Activated T-cell treated with anti-CD3 and anti-CD28 coated beads, Interleukin-2, amount 50 U/mL, for 48 hours (primary cell): ENCODE data around the gene JAM3.
"Not testable (repeated sequence)": the region's sequence is repeated elsewhere in the genome, so short reads cannot be mapped to it uniquely, and the experiment has no call there.

ENCODE experiments used
- DNase-seq, 2 experiments: peaks; one replicate each; pipeline ENCODE4 v3.0.0-alpha.2; 2020

JAM3 gene

GRCh38 chr11:134062265-134063123 is 6.4 kb upstream of the JAM3 start:
- DNase-seq, result no peak

- no peak for DNase-seq
Measured at GRCh38 chr11:134063124-134063495, 5.8 kb upstream of the JAM3 start.

- no peak for DNase-seq
Measured at GRCh38 chr11:134063991-134064747, 4.7 kb upstream of the JAM3 start.

GRCh38 chr11:134065381-134065780 is 3.5 kb upstream of the JAM3 start:
- DNase-seq, result no peak

GRCh38 chr11:134066943-134067885 is 1.7 kb upstream of the JAM3 start:
- DNase-seq, result no peak

GRCh38 chr11:134069426-134070341 is 812 bp downstream of the JAM3 start:
- DNase-seq, result no peak

- DNase-seq, result no peak
Measured at GRCh38 chr11:134070342-134070845, 1.5 kb downstream of the JAM3 start.

GRCh38 chr11:134071306-134071705 is 2.4 kb downstream of the JAM3 start:
- DNase-seq, result no peak

GRCh38 chr11:134071766-134072402 is 3.0 kb downstream of the JAM3 start:
- no peak for DNase-seq

GRCh38 chr11:134072844-134073243 is 4.0 kb downstream of the JAM3 start:
- DNase-seq, result no peak

- DNase-seq, result no peak
Measured at GRCh38 chr11:134074346-134074745, 5.5 kb downstream of the JAM3 start.

GRCh38 chr11:134074766-134075165 is 5.9 kb downstream of the JAM3 start:
- DNase-seq, result no peak

GRCh38 chr11:134079317-134079716 is 10.4 kb downstream of the JAM3 start:
- DNase-seq, result no peak

- not testable (repeated sequence) for DNase-seq
Measured at GRCh38 chr11:134081258-134081657, 12.4 kb downstream of the JAM3 start.

GRCh38 chr11:134082990-134083389 is 14.1 kb downstream of the JAM3 start:
- DNase-seq, result no peak

GRCh38 chr11:134086376-134086775 is 17.5 kb downstream of the JAM3 start:
- DNase-seq, result no peak

- DNase-seq, result not testable (repeated sequence)
Measured at GRCh38 chr11:134092006-134092405, 23.1 kb downstream of the JAM3 start.

- DNase-seq, result no peak
Measured at GRCh38 chr11:134097166-134097565, 28.3 kb downstream of the JAM3 start.

- DNase-seq, result no peak
Measured at GRCh38 chr11:134098566-134099184, 29.8 kb downstream of the JAM3 start.

- no peak for DNase-seq
Measured at GRCh38 chr11:134100171-134100570, 31.3 kb downstream of the JAM3 start.

GRCh38 chr11:134101282-134101681 is 32.4 kb downstream of the JAM3 start:
- no peak for DNase-seq
